Breast epithelium (tissue), 4 donors: ENCODE measurements around the gene PPP2CA. TPM values are rescaled to one million over a fixed set of nuclear protein-coding genes. Genes with fewer than 3 reads are reported as not detected.
A peak's percentile ranks its signal among the peaks of the same experiment; 100 is the strongest.

Source experiments
- DNase-seq, 2 donors: peaks; one replicate each; pipeline ENCODE4 v3.0.0-alpha.2; 2019; ENCODE audit warnings: low spot score in 2 of 2
- H3K27ac ChIP-seq, 2 donors: fragments of 200-600 bp; sonication (generic) in 1 of 2; one replicate each; pipeline ENCODE4 v1.5.1; 2016 to 2019; ENCODE audit warnings: mild to moderate bottlenecking in 1 of 2
- H3K27me3 ChIP-seq, 2 donors: fragments of 200-600 bp; sonication (generic) in 1 of 2; one replicate each; pipeline versions ENCODE4 v1.5.1 to v1.6.0; 2017 to 2019; ENCODE audit warnings: control low read depth in 1 of 2, mild to moderate bottlenecking in 1 of 2
- H3K36me3 ChIP-seq: fragments of 200-600 bp; one replicate; pipeline ENCODE4 v1.5.1; 2019
- H3K4me1 ChIP-seq, 2 donors: fragments of 200-600 bp; sonication (generic); one replicate each; pipeline ENCODE4 v1.5.1; 2016 to 2019; ENCODE audit warnings: control low read depth in 1 of 2
- H3K4me3 ChIP-seq, 3 donors: fragments of 200-600 bp; sonication (generic); 1 replicate in 2 of 3; 2 replicates in 1 of 3; pipeline ENCODE4 v1.5.1; 2016 to 2019; ENCODE audit warnings: mild to moderate bottlenecking in 3 of 3, moderate library complexity in 2 of 3
- H3K9me3 ChIP-seq, 2 donors: fragments of 200-600 bp; sonication (generic) in 1 of 2; one replicate each; pipeline ENCODE4 v1.5.1; 2016 to 2019; ENCODE audit warnings: control low read depth in 1 of 2
- CTCF ChIP-seq, 3 donors: fragments of 450-650 bp; IDR thresholded peaks; one replicate each; pipeline ENCODE4 v1.5.1; 2016 to 2017; ENCODE audit warnings: antibody characterized with exemption in 3 of 3, mild to moderate bottlenecking in 3 of 3, moderate library complexity in 3 of 3
- POLR2A ChIP-seq: fragments of 450-650 bp; IDR thresholded peaks from one replicate; pipeline ENCODE4 v1.6.1; 2016; ENCODE audit warnings: antibody characterized with exemption, mild to moderate bottlenecking, moderate library complexity
- POLR2AphosphoS5 ChIP-seq, 3 donors: sonication (generic); formaldehyde crosslinking; IDR thresholded peaks; one replicate each; pipeline ENCODE4 v1.6.1; 2017; ENCODE audit warnings: antibody characterized with exemption in 3 of 3
- intact Hi-C: fragments of 100-400 bp; cut with DNase I; formaldehyde crosslinking; loops from one replicate; pipeline ENCODE4 v1.15.1; 2023; ENCODE audit warnings: low total_unique reads
- total RNA-seq, 3 donors: library from RNA; depleted of rRNA; stranded (reverse); fragments of >200 nt; gene quantifications; one replicate each; pipeline ENCODE4 v1.1.0, GENCODE V29; 2016

PPP2CA gene
- total RNA-seq, 3 donors from 2014 or later: 101 to 152 (median 121) TPM

- intact Hi-C loops: no loop called here
These were observed 79.0 kb downstream of the PPP2CA start for GRCh38 chr5:134146651-134147518.

GRCh38 chr5:134145779-134146581 is 79.9 kb downstream of the PPP2CA start:
- Histone ChIP-seq H3K27ac (peak overlapping the region; percentile 49 to 71), H3K4me1 (peaks cover 6 to 10% of the 10 kb centered on the region in 2 donors), H3K9me3 (no peaks in the 10 kb centered on the region), H3K4me3 (no peak overlapping the region), H3K36me3 (no peaks in the 10 kb centered on the region), H3K27me3 (no peaks in the 10 kb centered on the region)
- TF ChIP-seq POLR2AphosphoS5 (IDR thresholded peaks at IDR 0.05) (peak in 1 of 3 donors; percentile 46), CTCF (IDR thresholded peaks at IDR 0.05) (peak; percentile 82 to 98 (median 92)), POLR2A (no peak)
- intact Hi-C loops: no loop called here
- DNase-seq: peak; percentile 77 to 82

More at GRCh38 chr5:134146651-134147518, 79.0 kb downstream of the PPP2CA start:
- Histone ChIP-seq H3K9me3 (no peaks in the 10 kb centered on the region), H3K4me3 (no peak overlapping the region), H3K27ac (peak overlapping the region; percentile 33 to 71), H3K27me3 (no peaks in the 10 kb centered on the region), H3K36me3 (no peaks in the 10 kb centered on the region), H3K4me1 (peaks cover 4 to 12% of the 10 kb centered on the region in 2 donors)
- DNase-seq: peak in 1 of 2 donors; percentile 17
- TF ChIP-seq POLR2A (no peak), POLR2AphosphoS5 (IDR thresholded peaks at IDR 0.05) (no peak), CTCF (IDR thresholded peaks at IDR 0.05) (no peak)

- peak in 1 of 2 donors; percentile 15 for DNase-seq
- Histone ChIP-seq H3K27ac (peak overlapping the region; percentile 49 to 71), H3K27me3 (no peaks in the 10 kb centered on the region), H3K36me3 (no peaks in the 10 kb centered on the region), H3K4me3 (no peak overlapping the region), H3K9me3 (no peaks in the 10 kb centered on the region), H3K4me1 (peaks cover 6 to 7% of the 10 kb centered on the region in 2 donors)
- TF ChIP-seq CTCF (IDR thresholded peaks at IDR 0.05) (no peak), POLR2AphosphoS5 (IDR thresholded peaks at IDR 0.05) (no peak), POLR2A (no peak)
- intact Hi-C loops: no loop called here
These were observed 80.7 kb downstream of the PPP2CA start for GRCh38 chr5:134145041-134145757.

Other genes starting within 250 kb of the PPP2CA start
- gene VDAC1, start 221.1 kb downstream of the PPP2CA start, total RNA-seq: 100 to 1,000 TPM; 113 to 141 (median 118) TPM
- 1 to 10 TPM; 2.1 to 8.0 (median 6.6) TPM for gene TCF7, start 111.4 kb downstream of the PPP2CA start, total RNA-seq
- 100 to 1,000 TPM; 158 to 291 (median 259) TPM for gene SKP1, start 49.1 kb downstream of the PPP2CA start, total RNA-seq
- gene CDKL3, start 141.1 kb upstream of the PPP2CA start, total RNA-seq: 1 to 10 TPM; 1.3 to 2.3 (median 1.4) TPM
- 10 to 100 TPM; 54.6 to 76.7 (median 72.2) TPM for gene UBE2B, start 145.5 kb upstream of the PPP2CA start, total RNA-seq
- gene CDKN2AIPNL, start 185.8 kb upstream of the PPP2CA start, total RNA-seq: 10 to 100 TPM; 16.2 to 20.8 (median 19.7) TPM